Measurements from ENCODE around the gene AAK1.
"Not testable (repeated sequence)": the region's sequence is repeated elsewhere in the genome, so short reads cannot be mapped to it uniquely, and the experiment has no call there.

AAK1 gene

DNA sequence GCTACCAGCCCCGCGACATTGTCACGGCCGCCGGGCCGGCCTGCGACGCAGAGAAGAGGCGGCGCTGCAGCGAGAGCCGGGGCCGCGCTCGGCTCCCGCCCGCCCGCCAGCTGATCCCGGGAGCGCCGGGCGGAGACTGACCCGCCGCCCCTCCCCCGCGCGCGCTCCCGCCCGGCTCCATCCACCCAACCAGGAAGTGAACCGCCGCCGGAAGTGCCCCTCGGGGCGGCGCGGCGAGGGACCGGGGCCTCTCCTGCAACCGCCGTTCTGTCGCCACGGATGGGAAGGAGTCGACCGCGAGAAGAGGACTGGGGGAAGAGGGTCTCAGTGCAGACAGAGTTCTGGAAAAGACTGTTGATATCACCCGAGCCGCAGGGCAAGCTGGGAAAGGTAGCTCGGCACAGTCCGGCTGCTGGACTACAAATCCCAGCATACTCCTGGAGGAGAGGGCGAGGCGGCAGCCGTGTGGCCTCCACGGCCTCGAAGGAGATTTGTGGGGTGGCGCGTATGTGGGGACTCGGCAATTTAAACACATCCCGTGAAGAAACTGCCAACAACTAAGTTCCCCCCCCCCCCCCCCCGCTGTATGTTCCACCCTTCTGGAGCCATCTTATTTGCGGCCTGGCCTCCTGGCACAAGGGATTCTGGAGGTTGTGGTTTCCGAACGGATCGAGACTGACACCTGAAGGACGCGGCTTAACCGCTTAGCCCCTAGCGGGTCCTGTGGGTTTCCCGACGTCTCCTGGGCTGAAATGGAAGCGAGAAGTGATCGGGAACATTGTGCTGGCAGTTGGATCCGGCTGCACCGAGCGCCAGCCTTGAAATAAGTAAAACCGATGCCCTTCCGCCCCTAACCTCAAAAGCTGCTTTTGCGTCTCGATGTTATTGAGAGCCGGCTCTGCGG lies at the start of gene AAK1:
TSS of gene AAK1 (minus strand) at position 138 of the 904 bp plus-strand sequence. CDS start 699 bp downstream, outside the sequence.
- DNase-seq = peak; percentile 82 to 95

DNA sequence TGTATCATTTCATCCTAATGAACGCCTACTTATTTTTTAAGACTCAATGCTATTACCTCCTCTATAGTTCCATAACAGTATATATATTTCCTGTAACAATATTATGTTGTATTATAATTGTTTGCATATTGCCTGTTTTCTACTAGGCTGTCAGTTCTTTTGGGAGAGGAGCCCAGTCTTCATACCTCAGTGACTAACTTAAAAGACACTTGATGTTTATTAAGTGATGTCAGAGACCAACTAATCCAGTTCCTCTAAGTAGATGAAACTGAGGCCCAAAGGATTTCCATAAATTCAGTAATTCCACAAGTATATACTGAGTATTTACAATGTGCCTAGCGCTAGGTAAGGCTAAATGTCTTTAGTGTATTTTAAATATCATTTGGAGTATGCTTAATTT lies 48.9 kb upstream of the AAK1 start:
- DNase-seq = no peak

DNA sequence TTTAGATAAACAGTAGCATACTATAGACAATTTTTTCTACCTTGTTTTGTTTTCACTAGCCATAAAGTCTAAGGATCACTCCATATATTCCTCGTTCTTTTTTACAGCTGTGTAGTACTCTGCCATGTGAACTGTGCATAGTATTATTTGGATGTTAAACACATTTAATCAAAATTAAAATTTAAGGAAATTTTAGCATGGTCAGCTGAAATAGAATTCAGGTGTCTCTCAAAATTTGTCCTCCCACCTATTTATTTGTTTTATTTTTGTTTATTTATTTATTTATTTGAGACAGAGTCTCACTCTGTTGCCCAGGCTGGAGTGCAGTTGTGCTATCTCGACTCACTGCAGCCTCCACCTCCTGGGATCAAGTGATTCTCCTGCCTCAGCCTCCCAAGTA lies 46.4 kb upstream of the AAK1 start:
- DNase-seq = no peak

DNA sequence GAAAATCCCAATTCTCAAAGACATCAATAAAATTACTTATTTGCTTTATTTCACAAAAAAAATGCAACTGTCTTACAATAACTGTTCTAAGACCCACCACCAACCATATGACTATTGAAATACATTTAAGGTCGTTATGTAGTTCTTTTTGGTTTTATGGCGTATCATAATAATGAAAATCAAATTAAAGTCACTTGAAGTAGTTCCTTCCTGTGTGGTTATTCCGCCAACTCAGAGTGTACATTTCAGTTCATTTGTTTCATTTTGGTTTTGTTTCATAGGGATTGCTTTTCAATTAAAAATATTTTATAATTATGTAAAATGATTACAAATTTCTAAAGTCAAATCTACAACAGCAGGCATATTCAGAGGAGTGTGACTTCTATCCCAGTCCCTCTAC lies 45.9 kb upstream of the AAK1 start:
- DNase-seq = no peak

DNA sequence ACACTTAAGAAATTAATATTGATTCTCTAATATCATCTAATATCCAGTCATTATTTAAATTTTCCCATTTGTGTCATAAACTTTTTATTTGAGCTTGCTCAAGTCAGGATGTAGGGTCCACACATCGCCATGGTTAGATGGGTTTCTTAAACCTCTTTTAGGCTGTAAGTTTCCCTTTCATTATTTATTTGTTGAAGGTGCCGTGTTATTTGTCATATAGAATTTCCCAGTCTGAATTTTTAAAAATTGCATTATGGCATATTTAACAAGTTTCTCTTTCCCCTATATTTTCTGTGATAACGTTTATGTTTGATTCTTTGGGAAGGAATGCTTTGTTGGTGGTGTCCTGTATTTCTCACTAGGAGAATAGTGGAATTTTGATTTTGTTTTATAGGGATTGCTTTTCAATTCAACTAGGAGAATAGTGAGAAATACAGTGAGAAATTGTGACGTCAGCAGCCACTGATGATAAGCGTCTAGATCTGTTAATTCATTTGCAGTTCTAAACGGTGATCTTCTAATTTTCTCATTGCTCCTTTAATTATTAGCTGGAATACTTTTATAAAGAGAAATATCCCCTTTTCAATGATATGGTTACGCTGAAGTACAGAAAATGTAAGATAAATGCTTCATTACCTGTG lies 44.6 kb upstream of the AAK1 start:
- no peak for DNase-seq

DNA sequence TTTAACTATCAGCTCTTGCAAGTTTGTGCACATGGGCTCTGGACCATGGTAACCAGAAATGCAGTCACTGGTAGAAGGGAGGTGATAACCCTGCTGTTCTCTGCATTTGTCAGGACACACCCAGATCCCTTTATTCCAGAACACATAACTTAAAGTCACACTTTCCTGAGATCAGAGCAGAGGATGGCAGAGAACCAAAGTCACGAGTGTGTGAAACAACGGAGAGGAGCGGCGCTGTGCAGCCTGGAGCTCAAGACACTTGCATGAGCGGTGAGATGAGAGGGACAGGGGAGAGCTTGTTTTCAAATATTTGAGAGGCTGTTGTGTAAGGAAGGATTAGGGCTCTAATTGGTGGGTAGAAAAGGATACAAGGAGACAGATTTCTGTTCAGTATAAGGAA lies 43.3 kb upstream of the AAK1 start:
- DNase-seq = no peak

DNA sequence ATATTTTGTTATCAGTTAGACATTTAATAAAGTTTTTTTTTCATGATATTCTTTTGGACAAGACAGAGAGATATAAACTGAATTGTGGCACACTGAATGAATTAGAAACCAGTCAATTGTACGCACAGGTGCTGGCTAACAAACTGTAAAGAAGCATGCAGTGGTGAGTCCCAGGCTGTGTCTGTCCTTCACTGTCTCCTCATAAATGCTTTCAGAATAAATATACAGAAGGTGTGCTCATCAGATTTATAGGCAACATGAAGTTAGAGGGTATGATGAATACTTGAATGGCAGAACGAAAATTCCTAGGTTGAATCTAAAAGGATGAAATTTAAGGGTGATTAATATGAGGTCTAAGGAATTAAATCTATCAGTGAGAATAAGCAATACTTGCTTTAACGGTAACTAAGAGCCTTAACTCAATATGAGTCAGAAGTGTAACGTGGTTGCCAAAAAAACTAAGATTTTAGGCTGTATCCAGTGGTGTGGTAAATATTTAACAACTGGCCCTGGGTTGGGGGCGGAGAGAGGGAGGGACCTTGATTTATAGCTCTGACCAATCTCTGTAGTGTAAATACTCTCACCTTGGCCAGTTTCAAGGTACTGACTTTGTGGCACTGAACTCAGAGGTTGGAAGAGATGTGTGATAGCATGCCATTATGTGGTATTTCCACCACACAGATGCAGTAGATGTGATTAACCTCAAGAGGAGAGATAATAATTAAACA lies 41.9 kb upstream of the AAK1 start:
- no peak for DNase-seq

DNA sequence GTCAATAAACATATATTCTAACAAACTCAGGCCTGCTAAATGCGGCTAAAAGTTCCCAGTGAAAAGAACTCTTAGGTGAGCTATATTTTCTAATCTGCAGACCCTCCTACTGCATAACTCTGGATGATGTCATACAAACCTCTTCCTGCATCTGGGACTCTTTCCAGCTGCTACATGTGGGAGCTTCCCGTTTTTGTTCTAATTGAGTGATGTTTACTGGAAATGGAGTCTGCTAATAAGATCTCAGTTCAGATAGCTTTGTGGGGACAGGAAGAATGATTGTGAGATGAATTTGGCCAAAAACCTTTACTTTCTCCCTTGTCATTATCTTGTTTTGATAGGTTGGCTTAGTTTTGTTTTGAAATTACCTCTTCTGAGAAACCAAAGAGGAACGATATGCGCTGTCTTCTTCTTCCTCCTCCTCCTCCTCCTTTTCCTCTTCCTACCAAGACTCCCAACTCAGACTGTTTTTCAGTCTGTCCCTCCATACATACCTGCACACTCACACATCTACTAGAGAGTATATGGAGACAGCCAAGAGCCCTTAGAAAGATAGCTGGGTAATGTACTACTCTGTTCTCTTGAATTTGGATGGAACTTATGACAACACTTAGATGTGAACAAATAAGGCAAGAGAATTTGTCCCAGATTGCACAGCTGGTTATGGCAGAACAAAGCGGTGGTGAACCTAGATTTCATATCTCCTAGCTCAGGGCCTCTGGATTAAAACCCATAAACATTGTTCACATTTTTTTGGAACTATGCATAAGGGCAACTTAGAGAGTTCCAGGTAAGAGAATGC lies 39.8 kb upstream of the AAK1 start:
- no peak for DNase-seq

DNA sequence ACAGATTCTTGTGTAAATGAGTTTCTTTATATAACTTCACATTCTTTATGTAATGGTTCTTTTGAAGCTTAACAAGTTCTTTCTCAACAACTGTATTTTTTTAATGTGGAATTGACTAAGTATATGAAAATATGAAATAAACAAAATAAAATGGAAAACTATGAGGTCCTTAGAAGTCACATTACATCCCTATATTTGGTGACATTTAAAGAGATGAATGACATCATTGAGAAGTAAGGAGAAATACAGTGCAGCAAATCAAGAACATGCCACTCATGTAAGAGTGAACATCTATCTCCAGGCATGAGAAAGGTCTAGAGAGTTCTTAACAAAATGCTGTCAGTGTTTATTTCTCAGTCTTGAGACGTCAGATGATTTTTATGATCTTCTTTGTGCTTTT lies 39.0 kb upstream of the AAK1 start:
- DNase-seq = no peak

DNA sequence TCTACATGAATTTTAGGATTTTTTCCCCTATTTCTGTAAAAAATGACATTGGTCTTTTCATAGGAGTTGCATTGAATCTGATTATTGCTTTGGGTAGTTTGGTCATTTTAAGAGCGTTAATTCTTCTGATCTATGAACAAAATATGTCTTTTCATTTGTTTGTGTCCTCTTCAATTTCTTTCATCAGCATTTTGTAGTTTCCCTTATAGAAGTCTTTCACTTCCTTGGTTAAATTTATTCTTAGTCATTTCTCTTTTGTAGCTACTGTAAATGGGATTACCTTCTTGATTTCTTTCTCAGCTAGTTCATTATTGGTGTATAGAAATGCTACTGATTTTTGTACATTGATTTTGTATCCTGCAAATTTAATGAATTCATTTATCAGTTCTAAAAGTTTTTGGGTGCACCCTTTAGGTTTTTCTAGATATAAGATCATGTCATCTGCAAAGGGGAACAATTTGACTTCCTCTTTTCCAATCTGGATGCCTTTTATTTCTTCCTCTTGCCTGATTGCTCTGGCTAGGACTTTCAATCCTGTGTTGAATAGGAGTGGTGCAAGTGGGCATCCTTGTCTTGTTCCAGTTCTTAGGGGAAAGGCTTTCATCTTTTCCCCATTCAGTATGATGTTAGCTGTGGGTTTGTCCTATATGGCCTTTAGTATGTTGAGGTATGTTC lies 36.6 kb upstream of the AAK1 start:
- DNase-seq = no peak

DNA sequence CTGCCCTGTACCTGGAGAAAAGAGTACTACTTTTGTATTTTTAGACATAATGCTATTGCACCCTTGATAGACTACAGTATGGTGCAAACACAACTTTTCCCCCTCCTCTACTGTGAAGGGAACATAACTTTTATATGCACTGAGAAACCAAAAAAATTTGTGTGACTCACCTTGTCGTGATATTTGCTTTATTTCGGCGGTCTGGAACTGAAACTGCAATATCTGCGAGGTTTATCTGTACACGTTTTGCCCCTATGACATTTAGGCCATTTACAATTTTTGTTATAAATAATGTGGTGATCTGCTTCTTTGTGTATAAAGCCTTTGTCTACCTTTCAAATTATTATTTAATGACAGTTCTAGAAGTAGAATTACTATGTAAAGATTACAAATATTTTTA lies 34.4 kb upstream of the AAK1 start:
- DNase-seq = no peak

DNA sequence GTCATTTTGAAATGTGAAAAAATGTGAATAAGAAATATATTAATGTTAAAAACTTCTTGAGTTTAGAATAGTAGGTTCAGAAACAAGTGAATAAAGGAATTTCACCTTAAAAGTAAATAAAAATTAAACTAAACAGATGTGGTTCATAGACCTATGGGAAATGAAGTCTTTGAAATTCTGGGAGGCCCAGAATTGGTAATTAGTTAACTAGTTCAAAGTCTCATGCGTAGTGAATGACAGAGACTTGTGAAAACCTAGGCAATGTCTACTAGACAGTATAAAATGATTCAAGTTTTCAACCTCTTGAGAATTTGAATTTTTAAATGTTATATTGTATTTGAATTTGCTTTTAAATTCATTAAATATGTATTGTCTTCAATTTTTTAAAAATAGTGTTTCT lies 32.6 kb upstream of the AAK1 start:
- no peak for DNase-seq

DNA sequence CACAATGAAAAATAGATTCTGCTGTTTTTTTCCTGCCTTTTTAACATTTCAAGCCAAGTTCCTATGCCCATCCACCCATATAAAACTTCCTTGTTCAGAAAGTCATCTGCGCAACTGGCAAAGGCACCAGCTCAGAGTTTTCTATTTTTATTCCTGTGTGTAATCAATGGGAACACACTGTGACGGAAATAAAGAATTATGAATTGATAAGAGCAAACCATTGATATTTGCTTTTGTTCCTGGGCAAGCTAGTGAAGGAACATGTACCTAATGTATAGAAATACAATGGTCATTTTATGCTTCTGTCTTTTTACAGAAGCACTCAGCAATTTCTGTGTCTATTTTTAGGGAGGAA lies 30.8 kb upstream of the AAK1 start:
- DNase-seq = no peak

DNA sequence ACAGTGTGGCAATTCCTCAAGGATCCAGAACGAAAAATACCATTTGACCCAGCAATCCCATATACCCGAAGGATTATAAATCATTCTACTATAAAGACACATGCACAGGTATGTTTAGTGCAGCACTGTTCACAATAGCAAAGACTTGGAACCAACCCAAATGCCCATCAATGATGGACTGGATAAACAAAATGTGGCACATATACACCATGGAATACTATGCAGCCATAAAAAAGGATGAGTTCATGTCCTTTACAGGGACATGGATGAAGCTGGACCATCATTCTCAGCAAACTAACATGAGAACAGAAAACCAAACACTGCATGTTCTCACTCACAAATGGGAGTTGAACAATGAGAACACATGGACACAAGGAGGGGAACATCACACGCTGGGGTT lies 29.6 kb upstream of the AAK1 start:
- DNase-seq = not testable (repeated sequence)

DNA sequence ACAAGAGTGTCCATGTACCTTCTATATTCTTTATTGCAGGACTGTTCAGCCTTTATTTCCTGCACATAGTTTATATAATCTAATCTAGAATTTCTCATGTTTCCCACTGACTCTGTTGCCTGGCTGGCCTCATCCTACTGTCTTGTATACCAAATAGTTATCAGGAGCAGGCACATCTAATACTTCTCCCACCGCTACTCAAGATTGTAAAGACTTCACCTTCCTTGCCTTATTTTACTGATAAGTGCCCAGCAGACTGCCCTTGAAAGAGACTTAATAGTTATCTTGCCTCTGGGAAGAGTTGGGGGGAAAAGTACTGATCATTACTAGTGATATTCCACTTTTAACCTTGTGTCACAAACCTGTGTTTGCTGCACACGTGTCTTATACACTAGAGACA lies 26.1 kb upstream of the AAK1 start:
- DNase-seq = no peak

DNA sequence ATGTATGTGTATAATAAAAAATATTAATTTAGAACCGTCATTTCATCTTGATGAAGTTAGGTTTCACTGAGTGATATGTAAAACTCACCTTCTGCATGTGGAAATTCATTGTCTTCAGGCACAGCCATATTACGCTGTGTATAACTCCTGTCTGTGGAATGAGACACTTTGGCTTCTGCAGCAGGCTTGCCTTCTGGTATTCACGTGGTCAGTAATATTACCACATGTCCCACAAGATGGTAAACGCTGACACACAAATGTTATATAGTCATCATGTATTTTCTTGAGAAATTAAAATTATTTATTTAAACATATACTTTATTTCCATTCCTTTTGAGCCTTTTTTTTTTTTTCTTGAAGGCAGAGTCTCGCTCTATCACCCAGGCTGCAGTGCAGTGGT lies 25.1 kb upstream of the AAK1 start:
- no peak for DNase-seq

DNA sequence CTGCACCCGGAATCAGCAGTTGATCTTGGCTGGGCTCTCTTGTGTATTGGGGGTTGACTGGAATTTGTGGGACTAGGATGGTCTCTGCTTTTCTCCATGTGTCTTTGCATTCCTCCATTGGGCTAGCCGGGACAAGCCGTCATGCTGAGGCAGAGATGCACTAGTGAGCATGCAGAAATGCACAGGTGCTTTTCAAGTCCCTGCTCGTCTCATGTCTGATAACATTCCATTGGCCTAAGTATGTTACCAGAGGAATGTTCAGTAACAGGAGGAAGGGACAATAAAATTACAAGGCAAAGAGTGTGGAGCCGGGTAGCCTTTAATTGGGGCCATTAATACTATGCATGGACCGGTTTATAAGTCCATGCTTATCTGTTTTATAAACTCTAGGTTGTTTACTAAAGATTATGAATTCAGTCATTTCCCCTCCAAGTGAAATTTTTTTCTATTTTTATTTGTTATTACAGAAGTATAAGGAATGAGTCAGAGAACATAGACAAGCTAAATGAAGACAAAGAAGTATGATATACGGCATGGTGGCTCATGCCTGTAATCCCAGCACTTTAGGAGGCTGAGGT lies 24.4 kb upstream of the AAK1 start:
- DNase-seq = no peak

DNA sequence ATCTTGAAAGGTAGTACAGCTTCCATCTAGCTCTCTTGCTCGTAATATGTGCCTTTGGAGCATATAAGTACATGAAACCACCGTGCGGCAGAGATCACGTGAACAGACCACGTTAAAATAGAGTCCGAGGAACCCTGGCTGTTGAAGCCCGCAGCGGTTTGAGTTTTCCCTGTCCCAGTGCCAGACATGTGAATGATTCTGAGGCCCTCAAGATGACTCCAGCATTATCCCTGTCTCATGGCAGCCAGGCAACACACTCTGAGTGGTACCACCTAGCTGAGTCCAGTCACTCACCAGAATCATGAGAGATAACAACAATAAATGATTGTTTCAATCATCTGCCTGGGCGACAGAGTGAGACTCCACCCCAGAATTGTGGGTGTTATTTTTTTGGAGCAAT lies 21.6 kb upstream of the AAK1 start:
- DNase-seq = no peak

DNA sequence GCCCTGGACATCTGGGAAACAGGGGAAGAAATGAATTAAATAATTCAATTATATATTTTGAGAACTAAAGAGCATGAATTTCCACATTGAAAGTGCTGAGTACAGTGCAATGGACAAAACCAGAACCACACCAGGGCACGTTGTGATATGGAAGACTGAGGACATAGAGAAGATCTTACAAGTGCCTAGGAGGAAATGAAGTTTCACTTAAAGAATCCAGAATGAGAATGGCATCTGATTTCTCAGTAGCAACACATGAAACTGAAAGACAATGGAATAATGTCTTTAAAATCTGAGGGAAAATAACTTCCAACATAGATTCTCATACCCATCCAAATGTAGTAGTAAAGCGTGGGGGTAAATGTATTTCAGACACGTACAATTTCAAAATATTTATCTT lies 20.3 kb upstream of the AAK1 start:
- no peak for DNase-seq

DNA sequence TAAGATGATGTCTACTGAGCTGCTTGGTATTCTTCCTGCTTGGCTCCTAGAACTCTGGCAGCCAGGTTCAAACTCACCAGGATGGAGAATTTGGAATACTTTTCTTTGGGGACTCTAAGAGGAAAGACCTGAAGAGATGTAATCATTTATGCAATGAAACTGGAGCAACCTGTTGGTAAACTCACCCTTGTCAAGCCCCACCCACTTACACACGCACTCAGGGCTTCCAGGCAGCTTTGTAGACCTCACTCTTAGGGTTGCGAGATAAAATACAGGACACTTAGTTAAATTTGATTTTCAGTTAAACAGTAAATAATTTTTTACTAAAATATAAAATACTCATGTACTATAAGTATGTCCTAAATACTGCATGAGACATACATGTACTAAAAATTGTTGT lies 19.0 kb upstream of the AAK1 start:
- DNase-seq = not testable (repeated sequence)

DNA sequence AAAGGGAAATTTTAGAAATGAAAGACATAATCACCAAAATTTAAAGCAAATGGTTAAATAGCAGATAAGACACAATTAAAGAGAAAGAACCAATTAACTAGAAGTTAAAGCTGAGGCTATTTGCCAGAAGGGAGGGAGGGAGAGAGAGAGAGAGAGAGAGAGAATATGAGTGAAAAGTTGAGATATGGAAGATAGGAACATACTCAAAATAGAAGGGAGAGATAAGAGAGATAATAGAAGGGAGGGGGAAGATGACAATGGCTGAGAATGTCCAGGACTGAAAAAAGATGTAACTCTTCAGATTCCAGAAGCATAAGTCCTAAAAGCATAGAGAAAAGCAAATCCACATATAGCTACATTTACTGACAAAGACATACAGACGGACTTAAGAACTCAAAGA lies 17.1 kb upstream of the AAK1 start:
- no peak for DNase-seq

DNA sequence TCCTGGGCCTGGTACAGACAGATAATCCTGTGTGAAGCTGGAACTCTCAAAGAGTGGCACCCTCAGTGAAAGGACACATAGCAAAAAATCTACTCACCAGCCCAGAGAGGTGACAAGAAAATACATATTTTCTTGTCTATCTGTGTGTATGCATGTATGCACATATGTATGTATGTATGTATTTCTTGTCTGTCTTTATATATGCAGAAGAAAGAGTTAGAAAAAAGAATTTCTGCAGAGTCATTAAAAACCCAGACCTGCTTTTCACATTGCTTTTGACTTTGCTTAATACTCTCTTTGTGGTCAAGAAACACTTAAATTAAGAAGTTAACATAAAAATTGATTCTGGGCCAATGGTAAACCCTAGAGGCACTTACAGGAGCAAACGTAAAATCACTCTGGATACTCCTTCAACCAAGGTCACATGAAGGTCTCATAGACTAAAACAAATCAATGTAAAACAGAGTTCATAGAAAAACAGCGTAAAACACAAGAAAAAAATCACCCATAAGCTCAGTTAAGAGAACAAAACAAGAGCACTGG lies 16.5 kb upstream of the AAK1 start:
- no peak for DNase-seq
